ENCODE measurements around the gene TSPAN4. TPM values are rescaled to one million over a fixed set of nuclear protein-coding genes. Genes with fewer than 3 reads are reported as not detected.

Gene TSPAN4
- total and polyA plus RNA-seq, 2 of the 13 experiments (the other 11 are each of a cell fraction or from before 2014, with no cell fraction given): 31.7 to 68.3 TPM

DNA sequence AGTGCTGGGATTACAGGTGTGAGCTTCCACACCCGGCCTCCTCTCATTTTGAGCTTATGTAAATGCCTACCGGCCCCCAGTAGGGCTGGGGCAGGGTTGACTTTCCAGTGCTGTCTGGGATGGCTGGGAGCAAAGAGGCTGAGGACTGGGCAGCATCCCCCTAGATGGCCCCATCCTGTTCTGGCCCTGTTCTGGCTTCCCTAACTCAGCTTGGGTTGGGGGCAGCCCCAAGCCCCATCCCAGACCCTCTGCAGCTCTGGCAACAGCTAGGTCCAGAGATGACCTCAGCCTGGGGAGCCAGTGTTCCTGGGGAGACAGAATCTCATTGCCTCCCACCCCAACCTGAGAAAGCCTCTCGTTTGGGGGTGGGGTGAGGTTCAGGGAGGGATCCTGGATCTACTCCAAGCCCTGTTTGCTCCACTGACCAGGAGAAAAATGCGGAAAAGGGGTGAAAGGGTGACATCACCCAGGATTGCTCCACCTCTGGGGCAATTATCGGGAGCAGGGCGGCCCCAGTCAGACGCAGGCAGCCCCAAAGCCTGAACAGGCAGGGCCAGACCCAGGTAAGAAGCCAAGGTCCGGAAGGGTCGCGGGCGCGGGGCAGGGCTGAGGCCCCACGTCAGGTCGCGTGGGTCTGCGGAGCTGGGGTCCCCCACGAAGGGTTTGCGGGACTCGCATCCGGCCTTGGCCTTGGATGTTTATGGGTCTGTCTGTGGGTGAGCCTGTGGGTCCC, 24.1 kb upstream of the TSPAN4 start, which contains the start of gene PNPLA2 (continued):
- TF ChIP-seq SMAD3 (CRISPR knock-in tag; IDR thresholded peaks at IDR 0.05) (0 out of 2 replicates have a peak, but pooled peaks have one; percentile 4), SALL1 (CRISPR knock-in tag; IDR thresholded peaks at IDR 0.05) (peak; percentile 26; the same call in 1 of the 2 replicates), CEBPG (CRISPR knock-in tag; IDR thresholded peaks at IDR 0.05) (peak; percentile 86), LCORL (IDR thresholded peaks at IDR 0.05) (no peak), LCORL (CRISPR knock-in tag; IDR thresholded peaks at IDR 0.05) (peak; percentile 85; the same call in 1 of the 2 replicates), EED (CRISPR knock-in tag; IDR thresholded peaks at IDR 0.05) (peak; percentile 56; the same call in 1 of the 2 replicates), PAXIP1 (CRISPR knock-in tag; conservative IDR thresholded peaks at IDR 0.05) (peak; percentile 25; the same call in 1 of the 2 replicates), ZBTB8A (CRISPR knock-in tag; IDR thresholded peaks at IDR 0.05; ENCODE audit: borderline replicate concordance, low read depth) (no peak), PPARG (CRISPR knock-in tag; conservative IDR thresholded peaks at IDR 0.05) (peak; percentile 49; the same call in 1 of the 2 replicates), ATF7-NPFF (CRISPR knock-in tag; IDR thresholded peaks at IDR 0.05; ENCODE audit: low read depth) (no peak), ELF1 (CRISPR knock-in tag; IDR thresholded peaks at IDR 0.05) (peak; percentile 80), THAP9 (CRISPR knock-in tag; IDR thresholded peaks at IDR 0.05; ENCODE audit: borderline replicate concordance) (0 out of 2 replicates have a peak, but pooled peaks have one; percentile 49), ELF3 (CRISPR knock-in tag; IDR thresholded peaks at IDR 0.05) (peak; percentile 72), AFF4 (CRISPR knock-in tag; IDR thresholded peaks at IDR 0.05) (0 out of 2 replicates have a peak, but pooled peaks have one; percentile 37), ZNF589 (CRISPR knock-in tag; conservative IDR thresholded peaks at IDR 0.05) (0 out of 2 replicates have a peak, but pooled peaks have one; percentile 24)
- TF ChIP-seq, protein P1, sequence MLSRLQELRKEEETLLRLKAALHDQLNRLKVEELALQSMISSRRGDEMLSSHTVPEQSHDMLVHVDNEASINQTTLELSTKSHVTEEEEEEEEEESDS (CRISPR knock-in tag; IDR thresholded peaks at IDR 0.05; ENCODE audit: borderline replicate concordance): 0 out of 2 replicates have a peak, but pooled peaks have one; percentile 7
- TF ChIP-seq, protein P2, sequence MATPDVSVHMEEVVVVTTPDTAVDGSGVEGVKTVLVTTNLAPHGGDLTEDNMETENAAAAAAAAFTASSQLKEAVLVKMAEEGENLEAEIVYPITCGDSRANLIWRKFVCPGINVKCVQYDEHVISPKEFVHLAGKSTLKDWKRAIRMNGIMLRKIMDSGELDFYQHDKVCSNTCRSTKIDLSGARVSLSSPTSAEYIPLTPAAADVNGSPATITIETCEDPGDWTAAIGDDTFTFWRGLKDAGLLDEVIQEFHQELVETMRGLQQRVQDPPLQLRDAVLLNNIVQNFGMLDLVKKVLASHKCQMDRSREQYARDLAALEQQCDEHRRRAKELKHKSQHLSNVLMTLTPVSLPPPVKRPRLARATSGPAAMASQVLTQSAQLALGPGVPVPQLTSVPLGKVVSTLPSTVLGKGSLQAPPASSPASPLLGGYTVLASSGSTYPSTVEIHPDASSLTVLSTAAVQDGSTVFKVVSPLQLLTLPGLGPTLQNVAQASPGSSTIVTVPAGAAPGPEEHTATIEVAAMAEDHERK (CRISPR knock-in tag; IDR thresholded peaks at IDR 0.05; ENCODE audit: low read depth): no peak
